HG02571 (cell line): ENCODE results near the gene SERF1B.
"Not testable (repeated sequence)": the region's sequence is repeated elsewhere in the genome, so short reads cannot be mapped to it uniquely, and the experiment has no call there.

Experiments
- ATAC-seq: cut with Tn5 transposase; IDR thresholded peaks from one replicate; pipeline ENCODE4 v1.9.1; 2021; ENCODE audit warnings: mild to moderate bottlenecking, moderate library complexity; ENCODE audit not compliant: unreplicated experiment

SERF1B gene

DNA sequence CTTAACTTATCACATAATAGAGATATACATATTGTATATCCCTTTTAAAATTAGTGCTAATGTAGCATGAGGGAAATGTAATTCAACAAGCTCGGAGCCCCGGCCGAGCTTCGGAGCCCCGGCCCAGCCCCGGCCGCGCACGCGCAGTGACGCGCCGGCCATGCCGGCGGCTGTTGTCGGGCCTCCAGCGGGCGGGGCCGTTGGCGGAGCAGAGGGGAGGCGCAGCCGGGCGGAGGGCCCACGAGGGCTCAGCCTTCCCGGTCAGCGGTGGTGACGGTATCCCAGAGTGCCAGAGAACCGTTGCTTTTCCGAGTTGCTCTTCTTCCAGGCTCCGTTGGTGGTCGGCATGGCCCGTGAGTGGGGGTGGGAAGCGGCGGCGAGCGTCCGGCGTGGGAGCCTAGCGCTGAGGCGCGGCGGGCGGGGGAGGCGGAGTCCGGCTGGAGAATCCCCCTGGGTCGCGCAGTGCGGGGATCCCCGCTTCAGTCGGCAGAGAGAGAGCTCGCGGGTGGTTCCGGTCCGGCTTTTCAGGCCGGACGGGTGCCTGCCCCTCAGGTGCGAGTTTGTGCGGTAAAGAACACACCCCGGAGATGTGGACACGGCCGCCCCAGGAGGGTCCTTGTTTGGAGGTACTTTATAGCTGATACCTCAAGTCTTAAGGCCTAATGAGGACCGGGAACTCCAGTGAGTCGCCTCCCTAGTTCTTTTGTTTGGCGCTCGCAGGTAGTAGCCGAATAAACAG, at the start of gene SERF1B:
Gene SERF1B, plus strand, starts transcription at position 146 of the 739 bp plus-strand sequence. Its CDS starts 201 bp downstream, at position 347.
- peak; percentile 85 for ATAC-seq

DNA sequence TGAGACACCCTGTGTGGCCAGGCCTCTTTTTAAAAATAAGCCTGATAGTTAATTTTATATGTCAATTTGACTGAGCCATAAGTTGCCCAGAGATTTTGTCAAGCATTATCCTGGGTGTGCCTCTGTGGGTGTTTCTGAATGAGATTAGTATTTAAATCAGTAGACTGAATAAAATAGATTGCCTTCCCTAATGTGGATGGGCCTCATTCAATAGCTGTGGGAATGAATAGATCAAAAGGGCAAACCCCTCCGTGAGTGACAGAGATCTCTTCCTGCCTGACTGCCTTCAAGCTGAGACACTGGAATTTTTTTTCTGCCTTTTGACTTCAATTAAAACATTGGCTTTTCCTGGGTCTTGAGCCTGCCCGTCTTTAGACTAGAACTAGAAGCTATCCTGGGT, 33.3 kb upstream of the SERF1B start:
- ATAC-seq, result not testable (repeated sequence)

GRCh38 chr5:69995535-69995934, 29.5 kb upstream of the SERF1B start:
- not testable (repeated sequence) for ATAC-seq

GRCh38 chr5:70020660-70021059, 4.4 kb upstream of the SERF1B start:
- ATAC-seq, result not testable (repeated sequence)

- peak; percentile 25 for ATAC-seq
These were observed 744 bp downstream of the SERF1B start for GRCh38 chr5:70025845-70026145.

DNA sequence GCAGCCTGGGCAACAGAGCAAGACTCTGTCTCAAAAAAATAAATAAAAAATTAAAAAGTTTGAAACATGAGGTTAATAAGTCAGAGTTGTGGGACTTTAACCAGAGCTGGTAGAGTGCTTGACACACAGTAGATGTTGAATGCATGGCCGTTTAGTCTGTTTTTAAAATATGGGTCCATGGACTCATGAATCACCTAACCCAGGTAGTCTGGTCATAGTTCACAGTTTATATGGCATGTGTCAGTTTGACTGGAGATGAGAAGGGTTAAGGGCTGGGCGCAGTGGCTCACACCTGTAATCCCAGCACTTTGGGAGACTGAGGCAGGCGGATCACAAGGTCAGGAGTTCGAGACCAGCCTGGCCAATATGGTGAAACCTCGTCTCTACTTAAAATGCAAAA, 6.2 kb downstream of the SERF1B start:
- not testable (repeated sequence) for ATAC-seq

DNA sequence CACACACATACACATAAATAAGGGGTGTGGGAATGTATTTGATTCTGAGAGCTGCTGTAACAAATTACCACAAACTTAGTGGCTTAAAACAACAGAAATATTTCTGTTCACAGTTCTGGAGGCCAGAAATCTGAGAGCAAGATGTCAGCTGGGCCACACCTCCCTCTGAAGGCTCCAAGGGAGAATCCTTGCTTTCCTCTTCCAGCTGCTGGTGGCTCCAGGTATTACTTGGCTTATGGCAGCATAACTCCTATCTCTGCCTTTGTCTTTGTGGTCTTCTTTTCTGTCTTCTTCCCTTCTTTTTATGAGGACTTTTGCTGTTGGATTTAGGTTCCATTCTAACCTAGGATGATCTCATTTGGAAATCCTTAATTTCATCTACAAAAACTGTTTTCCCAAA, 16.4 kb downstream of the SERF1B start:
- not testable (repeated sequence) for ATAC-seq

DNA sequence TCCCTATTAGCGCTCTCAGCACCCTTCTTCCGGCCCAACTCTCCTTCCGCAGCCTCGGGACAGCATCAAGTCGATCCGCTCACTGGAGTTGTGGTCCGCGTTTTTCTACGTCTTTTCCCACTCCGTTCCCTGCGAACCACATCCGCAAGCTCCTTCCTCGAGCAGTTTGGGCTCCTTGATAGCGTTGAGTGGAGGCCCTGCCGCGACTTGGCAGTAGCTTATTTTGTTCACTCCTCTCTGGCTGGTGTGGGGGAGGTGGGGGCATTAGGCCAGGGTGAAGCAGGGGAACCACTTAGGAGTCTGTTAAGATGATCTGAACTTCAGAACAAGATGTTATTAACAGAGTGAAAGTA, 24.7 kb downstream of the SERF1B start:
- peak; percentile 18 for ATAC-seq

DNA sequence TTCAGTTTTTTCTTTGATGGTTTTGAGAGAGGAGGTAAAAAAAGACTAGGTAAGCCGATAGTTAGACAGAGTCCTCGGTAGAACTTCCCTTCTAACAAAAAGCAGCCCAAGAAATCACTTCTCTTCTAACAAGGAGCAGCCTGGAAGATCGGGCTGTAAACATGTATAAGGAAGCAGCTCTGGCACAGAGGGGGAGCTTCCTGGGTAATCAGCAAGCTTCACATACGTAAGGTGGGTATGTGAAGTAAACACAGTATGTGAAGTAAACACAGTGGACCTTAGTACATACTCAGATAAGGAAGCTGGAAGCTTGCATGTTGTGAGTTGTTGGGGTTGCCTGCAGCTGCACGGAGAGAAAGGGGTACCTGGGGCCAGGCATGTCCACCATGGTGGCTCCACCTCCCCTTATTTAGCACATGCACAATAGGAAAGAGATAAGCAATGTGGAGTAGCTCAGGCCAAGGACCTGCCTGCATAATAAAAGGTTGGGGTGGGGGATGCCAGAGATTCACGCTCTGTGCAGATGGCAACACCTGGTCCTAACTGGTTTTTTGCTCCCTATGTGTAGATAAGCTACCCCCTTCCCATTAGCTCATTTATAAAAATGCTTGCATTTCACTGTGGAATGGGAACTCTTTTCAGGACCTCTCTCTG, 31.4 kb downstream of the SERF1B start:
- ATAC-seq, result not testable (repeated sequence)

GRCh38 chr5:70057140-70057539, 32.1 kb downstream of the SERF1B start:
- ATAC-seq, result not testable (repeated sequence)

GRCh38 chr5:70077632-70078031, 52.6 kb downstream of the SERF1B start:
- ATAC-seq, result not testable (repeated sequence)

- ATAC-seq, result not testable (repeated sequence)
These were observed 63.9 kb downstream of the SERF1B start for GRCh38 chr5:70088907-70089464.

- not testable (repeated sequence) for ATAC-seq
These were observed 66.7 kb downstream of the SERF1B start for GRCh38 chr5:70091776-70092175.
